ENCODE measurements around the gene UPP2. TPM values are rescaled to one million over a fixed set of nuclear protein-coding genes. Genes with fewer than 3 reads are reported as not detected.

The UPP2 gene
- total RNA-seq, 1 experiment from 2014 or later, result not detected

DNA sequence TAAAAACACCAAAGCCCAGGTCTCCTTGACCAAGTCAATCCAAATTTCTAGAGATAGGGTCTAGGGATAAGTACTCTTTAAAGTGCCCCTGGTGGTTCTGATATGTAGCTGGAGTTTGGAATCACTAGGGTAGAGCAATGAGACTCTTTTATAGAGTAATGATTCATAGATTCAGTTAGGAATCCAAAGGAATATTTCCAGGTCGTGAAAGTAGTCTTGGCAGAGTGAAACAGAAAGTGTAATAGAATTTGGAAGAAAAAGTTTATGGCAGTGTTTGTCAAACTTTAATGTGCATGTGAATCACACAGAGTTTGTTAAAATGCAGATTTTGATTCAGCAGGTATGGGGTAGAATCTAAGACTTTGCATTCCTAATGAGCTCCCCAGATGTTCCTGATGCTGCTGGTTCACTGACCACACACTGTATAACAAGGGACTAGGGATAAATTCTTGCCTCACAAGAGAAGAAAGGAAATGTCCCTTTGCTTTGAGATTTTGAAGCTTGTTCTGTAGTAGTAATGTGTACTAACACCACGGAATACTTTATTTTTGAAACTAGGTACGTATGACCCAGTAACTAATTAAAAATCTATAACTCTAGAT is 1.8 kb downstream of the UPP2 start:
- H3K4me3 Mint-ChIP-seq, result no peak overlapping the region

More for the DNA sequence above, 1.8 kb downstream of the UPP2 start:
- DNase-seq, result no peak
- Histone ChIP-seq H2BK5ac (ENCODE audit: insufficient read length, low read length) (no peak overlapping the region), H3K14ac (ENCODE audit: insufficient read depth, low read length) (no peak overlapping the region), H3T11ph (ENCODE audit: low read length) (no peak overlapping the region), H3K18ac (ENCODE audit: insufficient read length, low read depth, low read length) (no peak overlapping the region), H3K9me3 (ENCODE audit: control insufficient read depth, low read depth, low read length) (no peaks in the 10 kb centered on the region), H4K91ac (ENCODE audit: insufficient read length, low read depth, low read length) (no peak overlapping the region), H2AK5ac (ENCODE audit: insufficient read length, low read length) (no peak overlapping the region), H2BK120ac (ENCODE audit: low read depth, low read length, poor library complexity, severe bottlenecking) (no peak overlapping the region), H3K23ac (ENCODE audit: insufficient read length, low read depth, low read length) (no peak overlapping the region), H2BK15ac (ENCODE audit: low read depth, low read length) (no peak overlapping the region), H4K8ac (replicated peaks; ENCODE audit: insufficient read length, low read depth, low read length) (no peak overlapping the region), H3K79me2 (ENCODE audit: insufficient read depth, low read length) (no peaks in the 10 kb centered on the region), H2BK12ac (ENCODE audit: insufficient read length, low read depth, low read length) (no peak overlapping the region), H3K4me2 (ENCODE audit: insufficient read depth, insufficient read length, low read length) (no peak overlapping the region), H4K20me1 (ENCODE audit: control insufficient read depth, insufficient read depth, insufficient read length) (no peaks in the 10 kb centered on the region), H2BK20ac (ENCODE audit: low read depth, low read length, poor library complexity, severe bottlenecking) (no peak overlapping the region), H3K4me1 (ENCODE audit: insufficient read depth, low read length) (no peaks in the 10 kb centered on the region; the same call in 1 of the 2 replicates), H3K23me2 (ENCODE audit: insufficient read length, low read depth, low read length, poor library complexity, severe bottlenecking) (no peaks in the 10 kb centered on the region), H3K27me3 (ENCODE audit: insufficient read depth, low read length) (no peaks in the 10 kb centered on the region), H3K4ac (ENCODE audit: low read depth, low read length) (no peak overlapping the region), H3K79me1 (ENCODE audit: insufficient read depth, low read depth, low read length, poor library complexity, severe bottlenecking) (no peaks in the 10 kb centered on the region), H3K56ac (ENCODE audit: insufficient read length, low read depth, low read length) (no peak overlapping the region), H2AFZ (ENCODE audit: low read length) (no peak overlapping the region), H3K9ac (ENCODE audit: extremely low read depth, insufficient read length, low read length) (no peak overlapping the region), H3K27ac (ENCODE audit: insufficient read length, low read depth, low read length) (no peak overlapping the region), H4K5ac (ENCODE audit: insufficient read length, low read depth, low read length) (no peak overlapping the region)
- TF ChIP-seq, protein P1, sequence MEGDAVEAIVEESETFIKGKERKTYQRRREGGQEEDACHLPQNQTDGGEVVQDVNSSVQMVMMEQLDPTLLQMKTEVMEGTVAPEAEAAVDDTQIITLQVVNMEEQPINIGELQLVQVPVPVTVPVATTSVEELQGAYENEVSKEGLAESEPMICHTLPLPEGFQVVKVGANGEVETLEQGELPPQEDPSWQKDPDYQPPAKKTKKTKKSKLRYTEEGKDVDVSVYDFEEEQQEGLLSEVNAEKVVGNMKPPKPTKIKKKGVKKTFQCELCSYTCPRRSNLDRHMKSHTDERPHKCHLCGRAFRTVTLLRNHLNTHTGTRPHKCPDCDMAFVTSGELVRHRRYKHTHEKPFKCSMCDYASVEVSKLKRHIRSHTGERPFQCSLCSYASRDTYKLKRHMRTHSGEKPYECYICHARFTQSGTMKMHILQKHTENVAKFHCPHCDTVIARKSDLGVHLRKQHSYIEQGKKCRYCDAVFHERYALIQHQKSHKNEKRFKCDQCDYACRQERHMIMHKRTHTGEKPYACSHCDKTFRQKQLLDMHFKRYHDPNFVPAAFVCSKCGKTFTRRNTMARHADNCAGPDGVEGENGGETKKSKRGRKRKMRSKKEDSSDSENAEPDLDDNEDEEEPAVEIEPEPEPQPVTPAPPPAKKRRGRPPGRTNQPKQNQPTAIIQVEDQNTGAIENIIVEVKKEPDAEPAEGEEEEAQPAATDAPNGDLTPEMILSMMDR (conservative IDR thresholded peaks at IDR 0.05), result no peak
- Mint-ChIP-seq H3K27me3 (ENCODE audit: low read depth) (no peaks in the 10 kb centered on the region), H3K36me3 (ENCODE audit: insufficient read depth in 1 of 3, low read depth in 3 of 3) (no peaks in the 10 kb centered on the region), H3K9me3 (no peaks in the 10 kb centered on the region), H3K4me1 (peaks cover 10% of the 10 kb centered on the region in 2 experiments), H3K27ac (peak overlapping the region in 1 of 3 experiments; percentile 10; a peak in 3 of 7 replicates)
- WGBS (ENCODE audit: extremely low coverage, insufficient read length, low lambda C conversion rate), result no CpG with 5 or more reads among the region's 3 CpGs
